22Rv1 (cell line): Measurements from ENCODE around the gene ZNF862.

Experiments used
- H3K27ac ChIP-seq: fragments of 450-650 bp; 2 replicates; pipeline ENCODE4 v1.5.1; 2017
- ZFX ChIP-seq: fragments of 450-650 bp; IDR thresholded peaks from 2 replicates; pipeline ENCODE4 v1.6.1; 2017; ENCODE audit warnings: antibody characterized with exemption, borderline replicate concordance
- TF ChIP-seq, protein P1 (sequence below): fragments of 450-650 bp; IDR thresholded peaks from 2 replicates; pipeline ENCODE4 v1.5.1; 2017; ENCODE audit warnings: mild to moderate bottlenecking

Gene ZNF862

DNA sequence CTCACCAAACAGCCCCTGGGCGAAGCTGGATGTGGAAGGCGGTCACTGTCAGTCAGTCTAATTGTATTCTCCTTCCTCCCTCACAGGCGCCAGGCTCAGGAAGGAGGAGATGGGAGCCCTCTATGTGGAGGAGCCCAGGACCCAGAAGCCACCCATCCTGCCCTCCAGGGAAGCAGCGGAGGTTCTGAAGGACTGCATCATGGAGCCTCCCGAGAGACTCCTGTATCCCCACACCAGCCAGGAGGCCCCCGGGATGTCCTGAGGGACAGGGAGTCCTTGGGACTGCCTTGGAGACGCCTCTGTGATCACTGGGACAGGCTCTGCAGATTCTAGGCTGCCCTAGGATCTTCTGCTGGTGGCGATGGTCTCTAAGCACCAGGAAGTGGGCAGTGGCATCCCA lies 25.8 kb downstream of the ZNF862 start:
- TF ChIP-seq, protein P1, sequence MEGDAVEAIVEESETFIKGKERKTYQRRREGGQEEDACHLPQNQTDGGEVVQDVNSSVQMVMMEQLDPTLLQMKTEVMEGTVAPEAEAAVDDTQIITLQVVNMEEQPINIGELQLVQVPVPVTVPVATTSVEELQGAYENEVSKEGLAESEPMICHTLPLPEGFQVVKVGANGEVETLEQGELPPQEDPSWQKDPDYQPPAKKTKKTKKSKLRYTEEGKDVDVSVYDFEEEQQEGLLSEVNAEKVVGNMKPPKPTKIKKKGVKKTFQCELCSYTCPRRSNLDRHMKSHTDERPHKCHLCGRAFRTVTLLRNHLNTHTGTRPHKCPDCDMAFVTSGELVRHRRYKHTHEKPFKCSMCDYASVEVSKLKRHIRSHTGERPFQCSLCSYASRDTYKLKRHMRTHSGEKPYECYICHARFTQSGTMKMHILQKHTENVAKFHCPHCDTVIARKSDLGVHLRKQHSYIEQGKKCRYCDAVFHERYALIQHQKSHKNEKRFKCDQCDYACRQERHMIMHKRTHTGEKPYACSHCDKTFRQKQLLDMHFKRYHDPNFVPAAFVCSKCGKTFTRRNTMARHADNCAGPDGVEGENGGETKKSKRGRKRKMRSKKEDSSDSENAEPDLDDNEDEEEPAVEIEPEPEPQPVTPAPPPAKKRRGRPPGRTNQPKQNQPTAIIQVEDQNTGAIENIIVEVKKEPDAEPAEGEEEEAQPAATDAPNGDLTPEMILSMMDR = no peak
- no peak for TF ChIP-seq ZFX
- H3K27ac ChIP-seq = no peak overlapping the region

DNA sequence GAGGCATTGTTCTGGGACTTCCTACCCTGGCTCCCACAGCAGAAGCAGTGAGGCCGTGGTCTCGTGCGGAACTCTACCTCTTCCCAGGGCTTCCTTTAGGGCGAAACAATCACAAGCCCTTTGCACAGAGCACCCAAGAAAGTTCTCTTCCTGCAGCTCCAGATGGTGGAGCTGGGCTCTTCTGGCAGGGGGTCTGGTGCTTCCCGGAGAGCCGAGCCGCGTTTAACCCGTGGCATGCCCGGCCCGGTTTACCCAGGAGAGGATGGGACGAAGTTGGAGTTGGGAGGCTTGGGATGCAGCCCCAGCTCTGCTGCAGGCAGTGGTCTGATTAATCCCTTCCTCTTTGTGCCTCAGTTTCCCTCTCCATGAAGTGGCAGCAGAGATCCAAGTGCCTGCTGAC lies 26.6 kb downstream of the ZNF862 start:
- no peak for TF ChIP-seq ZFX
- TF ChIP-seq, protein P1 = no peak
- H3K27ac ChIP-seq = no peak overlapping the region

DNA sequence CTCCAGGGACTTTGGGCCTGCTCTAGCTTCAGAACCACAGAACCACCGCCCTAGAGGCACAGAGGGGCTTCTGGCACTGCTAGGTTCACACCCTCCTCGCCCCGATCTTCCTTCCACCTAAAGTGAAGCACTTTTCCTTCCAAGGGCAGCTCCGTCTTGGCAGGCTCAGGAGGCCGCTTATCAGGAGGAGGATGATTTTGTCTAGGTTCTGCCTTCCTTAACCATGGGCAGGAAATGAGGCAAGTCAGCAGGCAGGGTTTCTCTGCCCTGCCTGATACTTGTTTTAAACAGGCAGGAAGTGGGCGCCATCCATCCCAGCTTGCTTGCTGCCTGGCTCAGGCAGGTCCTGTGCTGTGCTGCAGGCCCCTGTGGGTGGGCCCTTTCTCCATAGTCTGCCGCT lies 27.3 kb downstream of the ZNF862 start:
- H3K27ac ChIP-seq = no peak overlapping the region
- TF ChIP-seq, protein P1 = no peak
- TF ChIP-seq ZFX = no peak

DNA sequence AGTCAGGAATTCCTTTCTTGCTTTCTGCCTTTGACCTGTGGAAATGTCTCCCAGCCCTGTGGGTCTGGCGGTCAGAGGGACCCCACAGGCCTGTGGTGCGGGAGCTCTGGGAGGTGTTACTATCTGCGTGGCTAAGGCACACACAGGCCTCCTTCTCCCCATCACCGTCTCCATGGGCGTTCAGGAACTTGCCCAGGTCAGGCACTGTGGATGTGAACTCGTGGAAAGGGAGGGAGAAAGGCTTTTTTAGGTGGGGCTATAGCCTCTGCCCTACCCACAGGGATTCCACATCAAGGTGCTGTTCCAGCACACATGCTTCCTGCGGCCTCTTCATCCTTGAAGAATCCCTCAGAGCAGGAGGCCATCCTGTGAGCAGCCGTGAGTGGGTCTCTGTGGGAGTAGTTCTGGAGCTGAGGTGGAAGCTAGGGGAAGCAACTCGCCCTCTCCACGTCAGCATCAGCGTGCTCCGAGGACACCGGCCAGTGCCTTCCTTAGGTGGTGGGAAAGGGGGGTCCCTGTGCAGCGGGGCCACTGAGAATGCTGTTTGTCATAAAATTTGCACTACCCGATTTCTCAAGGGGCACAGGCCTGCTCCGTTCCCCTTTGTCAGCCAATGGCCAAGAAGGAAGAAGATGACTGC lies 28.1 kb downstream of the ZNF862 start:
- H3K27ac ChIP-seq = no peak overlapping the region
- TF ChIP-seq ZFX = no peak

DNA sequence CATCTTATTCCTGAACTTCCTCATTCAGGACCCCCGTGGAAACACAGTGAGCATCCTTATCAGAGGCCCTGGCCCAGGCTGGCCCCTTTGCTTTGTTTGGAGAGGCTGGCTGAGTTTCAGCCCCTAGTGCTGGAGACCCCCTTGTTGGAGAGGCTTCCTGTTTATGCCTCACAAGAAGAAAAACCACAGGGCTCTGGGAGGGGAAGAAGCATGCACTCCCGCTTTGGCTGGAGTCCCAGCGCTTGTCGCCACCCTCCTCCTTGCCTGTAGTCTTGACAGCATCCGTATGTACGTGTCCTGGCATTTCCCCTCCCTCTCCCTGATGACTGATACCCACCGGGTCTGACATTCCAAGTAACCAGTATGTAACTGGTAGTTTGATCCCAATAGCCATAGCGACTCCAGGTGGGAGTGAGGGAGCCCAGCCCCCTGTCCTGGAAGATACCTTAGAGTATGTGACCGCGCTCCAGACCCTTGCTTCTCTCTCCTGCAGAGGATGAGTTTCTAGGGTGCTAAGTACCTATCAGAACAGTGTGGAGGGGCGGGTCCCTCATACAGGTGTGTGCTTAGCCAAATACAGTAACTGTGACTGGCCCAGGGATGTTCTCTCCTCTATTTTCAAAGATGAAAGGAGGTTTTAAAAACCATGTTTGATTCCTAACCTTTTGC lies 28.7 kb downstream of the ZNF862 start:
- no peak overlapping the region for H3K27ac ChIP-seq
- no peak for TF ChIP-seq ZFX
- TF ChIP-seq, protein P1 = no peak

DNA sequence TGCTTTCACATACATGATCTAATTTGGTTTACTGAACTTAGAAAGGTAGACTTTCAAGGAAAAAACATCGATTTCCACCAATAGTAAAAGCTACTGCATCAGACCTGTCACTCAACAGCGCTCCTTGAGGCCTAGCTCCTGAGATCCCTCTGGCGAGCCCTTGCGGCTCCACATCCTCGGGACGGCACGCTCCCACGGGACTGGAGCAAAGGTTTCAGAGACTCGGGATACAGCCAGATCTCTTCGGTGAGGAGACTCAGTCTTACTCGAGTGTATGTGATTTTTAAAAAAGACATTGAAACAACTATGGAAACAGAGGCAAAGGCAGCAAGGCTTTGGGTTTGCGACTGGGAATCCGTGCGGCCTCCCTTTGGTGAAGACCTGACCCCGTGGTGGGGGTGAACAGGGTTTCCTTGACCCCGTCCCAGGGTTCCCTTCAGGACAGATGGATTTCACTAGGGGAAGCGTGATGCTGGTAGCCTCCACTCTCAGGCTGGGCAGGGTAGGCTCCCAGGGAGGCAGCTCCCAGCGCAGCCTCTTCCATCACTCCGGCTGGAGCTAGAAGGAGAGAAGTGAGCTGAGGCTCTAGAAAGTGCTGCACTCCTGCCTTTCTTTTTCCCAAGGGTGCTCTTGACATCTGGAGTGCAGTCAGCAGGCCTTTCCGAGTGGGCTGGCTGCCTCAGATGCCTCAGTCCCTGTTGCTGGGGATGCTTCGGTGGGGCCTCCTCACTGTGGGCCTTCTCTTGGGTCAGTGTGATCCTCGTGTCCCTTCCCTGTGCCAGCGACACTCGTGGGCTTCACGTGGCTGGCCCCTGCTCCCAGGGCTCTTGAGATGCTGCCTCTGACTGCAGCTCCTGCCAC lies 29.8 kb downstream of the ZNF862 start:
- H3K27ac ChIP-seq = no peak overlapping the region
- TF ChIP-seq ZFX = no peak
- TF ChIP-seq, protein P1 = no peak

DNA sequence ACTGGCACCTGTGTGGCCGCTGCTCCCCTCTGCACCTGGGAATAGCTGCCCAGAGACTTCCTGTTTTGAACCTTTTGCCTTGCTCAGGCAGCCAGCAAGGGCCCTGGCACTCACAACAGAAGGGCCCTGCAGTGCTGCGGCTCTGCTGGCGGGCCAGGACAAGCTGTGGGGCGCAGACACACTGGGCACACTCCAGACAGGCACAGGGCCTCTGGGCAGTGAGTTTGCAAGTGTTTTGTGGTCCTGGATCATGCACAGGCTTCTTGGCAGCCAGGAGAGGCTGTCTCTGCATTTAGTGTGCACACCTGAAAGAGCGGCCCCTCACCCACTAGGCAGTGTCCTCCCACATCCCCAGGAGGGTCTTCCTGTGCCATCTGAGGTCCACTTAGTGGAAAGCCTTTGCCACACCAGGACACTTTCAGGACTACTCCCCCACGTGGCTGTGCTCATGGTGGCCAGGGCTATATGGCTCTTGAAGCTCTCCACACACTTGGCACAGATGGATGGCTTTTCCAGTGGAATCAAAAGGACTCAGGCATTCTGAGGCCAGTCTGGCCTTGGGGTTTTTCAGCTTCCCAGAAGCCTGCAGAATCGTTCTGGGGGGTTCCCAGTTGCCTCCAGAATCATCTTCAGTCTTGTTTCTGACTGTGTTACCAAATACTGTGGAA lies 30.6 kb downstream of the ZNF862 start:
- no peak overlapping the region for H3K27ac ChIP-seq
- no peak for TF ChIP-seq ZFX
- TF ChIP-seq, protein P1 = no peak
